MM.1S (cell line): ENCODE measurements around the gene DNALI1.
"Not testable (repeated sequence)": the region's sequence is repeated elsewhere in the genome, so short reads cannot be mapped to it uniquely, and the experiment has no call there.

Source experiments
- EZH2phosphoT487 ChIP-seq: fragments of 300-600 bp; sonication (generic); IDR thresholded peaks from 2 replicates; pipeline ENCODE4 v1.6.1; 2018; ENCODE audit warnings: antibody characterized with exemption, low read length
- TF ChIP-seq, protein P1 (sequence below): fragments of 300-600 bp; sonication (generic); IDR thresholded peaks from 2 replicates; pipeline ENCODE4 v1.5.1; 2016; ENCODE audit warnings: antibody characterized with exemption, low read length, mixed read lengths

DNA sequence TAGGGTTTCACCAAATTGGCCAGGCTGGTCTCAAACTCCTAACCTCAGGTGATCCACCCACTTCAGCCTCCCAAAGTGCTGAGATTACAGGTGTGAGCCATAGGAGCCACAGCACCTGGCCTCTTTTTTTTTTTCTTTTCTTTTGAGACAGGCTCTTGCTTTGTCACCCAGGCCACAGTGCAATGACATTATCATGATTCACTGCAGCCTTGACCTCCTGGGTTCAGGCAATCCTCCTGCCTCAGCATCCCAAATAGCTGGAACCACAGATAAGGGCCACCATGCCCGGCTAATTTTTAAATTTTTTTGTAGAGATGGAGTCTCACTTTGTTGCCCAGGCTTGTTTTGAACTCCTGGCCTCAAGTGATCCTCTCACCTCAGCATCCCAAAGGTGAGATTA, 26.9 kb upstream of the DNALI1 start:
- TF ChIP-seq, protein P1, sequence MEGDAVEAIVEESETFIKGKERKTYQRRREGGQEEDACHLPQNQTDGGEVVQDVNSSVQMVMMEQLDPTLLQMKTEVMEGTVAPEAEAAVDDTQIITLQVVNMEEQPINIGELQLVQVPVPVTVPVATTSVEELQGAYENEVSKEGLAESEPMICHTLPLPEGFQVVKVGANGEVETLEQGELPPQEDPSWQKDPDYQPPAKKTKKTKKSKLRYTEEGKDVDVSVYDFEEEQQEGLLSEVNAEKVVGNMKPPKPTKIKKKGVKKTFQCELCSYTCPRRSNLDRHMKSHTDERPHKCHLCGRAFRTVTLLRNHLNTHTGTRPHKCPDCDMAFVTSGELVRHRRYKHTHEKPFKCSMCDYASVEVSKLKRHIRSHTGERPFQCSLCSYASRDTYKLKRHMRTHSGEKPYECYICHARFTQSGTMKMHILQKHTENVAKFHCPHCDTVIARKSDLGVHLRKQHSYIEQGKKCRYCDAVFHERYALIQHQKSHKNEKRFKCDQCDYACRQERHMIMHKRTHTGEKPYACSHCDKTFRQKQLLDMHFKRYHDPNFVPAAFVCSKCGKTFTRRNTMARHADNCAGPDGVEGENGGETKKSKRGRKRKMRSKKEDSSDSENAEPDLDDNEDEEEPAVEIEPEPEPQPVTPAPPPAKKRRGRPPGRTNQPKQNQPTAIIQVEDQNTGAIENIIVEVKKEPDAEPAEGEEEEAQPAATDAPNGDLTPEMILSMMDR, result not testable (repeated sequence)
- not testable (repeated sequence) for TF ChIP-seq EZH2phosphoT487
